ENCODE measurements around the gene GRHL1.

Gene GRHL1

DNA sequence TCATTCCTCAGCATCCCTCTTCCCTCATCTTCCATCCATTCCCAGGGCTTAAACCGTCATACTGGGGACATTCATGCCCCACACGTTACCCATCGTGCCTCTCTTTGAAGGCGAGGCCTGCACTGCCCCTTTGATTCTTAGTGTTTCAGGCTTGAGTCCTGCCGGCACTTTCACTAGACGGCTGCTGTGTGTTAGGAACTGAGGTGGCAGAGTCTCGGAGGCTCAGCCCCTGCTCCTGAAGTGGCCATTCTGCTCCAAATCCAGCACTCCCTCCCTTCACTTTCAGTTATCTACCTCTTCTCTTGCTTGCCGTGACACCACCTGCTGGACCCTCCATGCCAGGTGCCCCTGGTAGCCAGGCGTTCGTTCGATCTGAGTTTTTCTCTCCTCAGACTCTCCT is 43.0 kb downstream of the GRHL1 start:
- ATAC-seq, result no peak

DNA sequence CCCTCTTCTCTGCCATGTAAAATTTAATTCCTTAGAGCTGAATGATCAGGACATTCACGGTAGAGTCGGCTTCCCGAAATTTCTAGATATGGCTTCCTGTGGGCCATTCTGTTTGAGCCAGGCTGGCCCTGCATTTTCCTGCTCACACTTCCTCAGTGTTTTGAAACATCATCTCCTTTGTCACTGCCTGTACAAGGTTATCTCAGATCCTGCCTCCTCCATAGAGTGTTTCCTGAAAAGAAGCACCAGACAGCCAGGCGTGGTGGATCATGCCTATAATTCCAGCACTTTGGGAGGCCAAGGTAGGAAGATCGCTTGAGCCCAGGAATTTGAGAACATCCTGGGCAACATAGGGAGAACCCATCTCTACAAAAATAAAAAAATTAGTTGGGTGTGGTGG is 43.6 kb downstream of the GRHL1 start:
- ATAC-seq, result no peak

DNA sequence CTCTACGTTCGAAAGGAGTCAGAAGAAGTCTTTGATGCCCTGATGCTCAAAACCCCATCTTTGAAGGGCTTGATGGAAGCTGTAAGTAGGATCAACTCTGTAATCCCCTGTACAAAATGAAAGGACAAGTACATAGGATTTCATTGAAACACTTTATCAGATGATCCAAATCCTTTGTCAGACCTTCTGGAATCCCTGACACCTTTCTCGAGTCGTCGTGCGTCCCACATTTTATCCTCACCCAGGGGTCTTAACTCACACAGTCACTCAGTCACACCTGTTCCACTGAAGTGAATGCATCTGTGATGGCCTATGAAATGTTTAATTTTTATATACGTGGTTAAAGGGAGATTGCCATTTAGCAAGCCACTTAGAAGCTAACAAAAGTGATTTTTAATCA is 44.8 kb downstream of the GRHL1 start:
- no peak for ATAC-seq

DNA sequence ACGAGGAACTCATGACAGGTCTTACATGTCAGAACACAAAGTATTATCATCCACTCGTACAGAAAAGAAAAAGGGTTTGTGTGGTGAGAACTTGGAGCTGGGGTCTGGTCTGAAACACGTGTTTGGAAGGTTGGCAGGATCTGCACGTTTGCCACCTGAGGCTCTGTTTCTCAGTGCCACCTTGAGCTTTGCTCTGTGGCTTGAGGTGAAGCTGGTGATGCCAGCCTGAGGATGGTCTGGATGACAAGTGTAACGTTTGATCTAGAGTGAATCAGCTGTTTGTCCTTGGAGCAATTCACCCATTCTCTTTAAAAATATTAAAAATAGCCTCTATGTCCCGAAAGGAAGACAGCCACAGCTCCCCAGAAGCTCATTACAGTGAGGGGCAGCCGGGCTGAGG is 46.4 kb downstream of the GRHL1 start:
- no peak for ATAC-seq

DNA sequence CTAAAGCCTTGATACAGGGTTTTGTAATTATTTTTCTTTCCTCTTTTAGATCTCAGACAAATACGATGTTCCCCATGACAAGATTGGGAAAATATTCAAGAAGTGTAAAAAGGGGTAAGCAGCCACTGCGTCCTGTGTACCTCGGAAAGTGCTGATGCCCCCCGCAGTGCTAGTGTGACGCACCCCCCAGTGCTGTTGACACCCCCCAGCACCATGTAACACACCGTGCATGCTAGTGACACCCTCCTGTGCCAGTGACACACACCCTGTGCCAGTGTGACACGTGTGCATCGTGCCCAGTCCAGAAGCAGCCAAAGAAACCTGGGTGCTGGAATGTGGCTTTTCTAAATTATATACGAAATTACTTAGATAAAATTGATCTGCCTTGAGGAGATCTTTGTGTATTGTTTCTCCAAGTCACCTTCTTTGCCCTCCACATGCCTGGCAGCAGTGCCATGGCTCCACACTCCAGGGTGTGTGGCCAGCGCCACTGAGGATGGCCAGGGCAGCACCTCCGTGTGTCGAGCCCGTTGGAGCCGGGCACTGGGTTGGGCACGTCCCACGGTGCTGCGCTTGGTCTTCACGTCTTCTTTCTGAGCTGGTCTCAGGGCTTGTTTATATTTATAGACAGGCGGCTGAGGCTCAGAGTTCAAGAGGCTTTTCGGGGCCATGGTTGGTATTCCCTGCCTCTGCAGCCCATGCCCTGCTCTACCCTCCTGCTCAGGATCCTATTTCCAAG is 47.6 kb downstream of the GRHL1 start:
- no peak for ATAC-seq

DNA sequence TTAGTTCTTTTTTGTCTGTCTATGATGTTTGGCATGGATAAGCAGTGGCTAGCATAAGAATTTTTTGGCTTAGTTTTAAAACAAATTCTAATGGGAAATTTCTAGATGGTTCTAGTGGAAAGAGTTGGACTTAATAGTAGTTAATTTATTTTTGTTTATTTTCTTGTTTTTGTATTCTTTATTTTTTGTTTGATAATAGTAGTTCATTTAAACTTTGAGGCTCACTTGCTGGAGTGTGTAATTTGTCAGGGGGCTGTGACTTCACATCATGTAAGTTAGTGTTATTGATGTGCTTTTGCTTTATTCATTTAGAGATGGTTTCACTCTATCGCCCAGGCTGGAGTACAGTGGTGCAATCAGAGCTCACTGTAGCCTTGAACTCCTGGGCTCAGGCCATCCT is 48.2 kb downstream of the GRHL1 start:
- ATAC-seq, result no peak

DNA sequence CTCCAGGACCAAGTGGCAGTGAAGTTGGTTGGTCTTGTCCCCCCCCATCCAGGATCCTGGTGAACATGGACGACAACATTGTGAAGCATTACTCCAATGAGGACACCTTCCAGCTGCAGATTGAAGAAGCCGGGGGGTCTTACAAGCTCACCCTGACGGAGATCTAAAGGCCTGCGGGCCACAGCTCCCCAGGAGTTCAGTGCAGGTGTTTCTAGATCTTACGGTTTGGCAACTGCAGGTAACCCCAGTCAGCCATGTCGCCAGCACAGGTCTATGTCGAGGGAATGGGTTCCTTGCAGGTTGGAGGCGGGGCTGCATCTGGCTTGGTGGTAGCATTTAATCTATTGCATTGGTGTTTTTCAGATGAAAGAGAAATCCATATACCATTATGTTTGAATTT is 49.0 kb downstream of the GRHL1 start:
- no peak for ATAC-seq

DNA sequence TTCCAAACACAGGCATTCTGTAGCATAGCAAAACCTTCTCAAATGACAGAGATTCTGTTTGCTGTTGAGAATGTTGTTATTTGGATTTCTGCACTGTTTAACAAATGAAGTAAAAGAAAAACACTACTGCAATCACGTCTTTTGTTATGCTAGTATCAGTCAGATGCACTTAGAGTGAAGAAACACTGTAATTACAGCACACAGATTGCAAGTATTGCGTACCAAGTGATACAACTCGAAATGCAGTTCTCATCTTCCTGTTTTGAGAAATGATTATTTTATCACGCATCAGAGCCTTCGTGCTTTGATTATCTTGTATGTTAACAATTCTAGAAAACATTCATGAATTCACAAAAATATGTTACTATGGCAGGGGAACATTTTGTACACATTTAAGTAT is 50.1 kb downstream of the GRHL1 start:
- no peak for ATAC-seq

DNA sequence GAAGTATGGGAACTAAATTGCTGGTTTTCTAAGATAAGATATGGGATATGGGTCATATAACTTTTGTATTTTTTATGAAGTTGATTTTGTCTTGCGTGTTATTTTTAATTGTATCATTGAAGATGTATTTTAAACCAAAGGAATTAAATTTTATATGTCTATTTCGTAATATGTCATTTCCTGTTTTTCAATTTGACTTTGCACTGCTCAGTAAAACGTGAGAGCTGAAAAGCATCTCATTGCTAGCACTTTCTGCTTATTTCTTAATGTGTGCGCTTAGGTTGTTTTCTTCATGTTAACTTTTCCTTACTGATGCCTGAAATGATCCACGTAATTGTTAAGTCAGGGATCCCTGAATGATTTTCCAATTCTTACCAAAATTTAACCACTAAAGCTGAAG is 50.6 kb downstream of the GRHL1 start:
- ATAC-seq, result no peak

DNA sequence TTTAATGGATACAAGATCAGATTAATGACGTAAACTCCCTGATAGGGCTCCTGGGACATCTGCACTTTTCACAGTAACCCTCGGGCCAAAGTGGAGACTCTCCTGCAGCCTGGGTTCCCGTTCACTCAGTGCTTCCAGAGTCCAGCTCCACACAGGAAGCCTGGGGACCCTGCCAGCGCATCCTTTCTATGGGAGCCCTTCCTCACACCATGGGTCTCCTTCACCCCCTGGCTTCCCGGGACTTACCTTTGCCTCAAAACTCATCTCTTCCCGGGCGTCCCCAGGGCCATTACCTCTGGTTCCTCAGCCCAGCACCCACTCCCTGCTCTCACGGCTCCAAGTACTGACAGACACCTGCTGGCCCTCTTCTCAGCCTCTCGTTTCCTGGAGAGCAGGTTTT is 51.2 kb downstream of the GRHL1 start:
- no peak for ATAC-seq

DNA sequence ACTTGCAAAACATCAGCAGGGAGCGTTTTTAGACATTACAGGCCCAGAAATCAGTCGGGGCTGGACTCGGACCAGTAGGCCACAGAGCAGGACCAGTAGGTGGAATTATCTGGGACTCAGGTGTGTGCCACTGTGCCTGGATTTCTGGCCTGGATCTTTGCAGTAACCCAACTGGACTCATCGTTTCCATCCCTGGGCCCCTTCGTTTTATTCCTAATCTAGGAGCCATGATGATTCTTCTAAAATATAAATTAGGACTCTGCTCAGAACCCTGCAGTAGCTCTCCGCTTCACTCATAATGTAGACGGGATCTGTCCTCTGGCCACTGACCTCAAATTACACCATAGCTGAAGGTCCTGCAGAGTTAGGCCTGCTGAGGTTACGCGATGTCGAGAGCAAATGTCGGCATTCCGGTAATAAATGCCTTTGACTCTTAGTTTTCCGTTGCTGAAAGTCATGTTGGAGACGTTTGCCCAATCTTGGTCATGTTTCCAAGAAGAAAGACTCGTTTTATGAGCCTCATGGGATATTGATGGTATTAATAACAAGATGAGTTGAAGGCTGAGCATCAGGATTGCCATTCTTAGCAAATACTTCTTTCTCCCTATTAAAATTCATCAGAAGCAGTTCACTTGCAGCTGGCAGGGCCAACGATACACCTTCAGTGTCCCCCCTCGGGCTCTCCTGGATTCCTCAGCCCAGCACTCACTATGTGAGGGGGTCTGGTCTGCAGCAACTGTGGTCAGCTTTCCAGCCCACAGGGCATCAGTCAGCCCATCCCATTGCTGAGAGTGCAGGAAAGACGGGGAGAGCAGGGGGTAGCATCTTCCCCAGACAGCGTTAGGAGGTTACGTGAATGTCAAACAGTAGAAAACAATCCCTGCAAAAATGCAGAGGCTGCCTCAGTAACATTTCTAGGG is 52.0 kb downstream of the GRHL1 start:
- no peak for ATAC-seq

DNA sequence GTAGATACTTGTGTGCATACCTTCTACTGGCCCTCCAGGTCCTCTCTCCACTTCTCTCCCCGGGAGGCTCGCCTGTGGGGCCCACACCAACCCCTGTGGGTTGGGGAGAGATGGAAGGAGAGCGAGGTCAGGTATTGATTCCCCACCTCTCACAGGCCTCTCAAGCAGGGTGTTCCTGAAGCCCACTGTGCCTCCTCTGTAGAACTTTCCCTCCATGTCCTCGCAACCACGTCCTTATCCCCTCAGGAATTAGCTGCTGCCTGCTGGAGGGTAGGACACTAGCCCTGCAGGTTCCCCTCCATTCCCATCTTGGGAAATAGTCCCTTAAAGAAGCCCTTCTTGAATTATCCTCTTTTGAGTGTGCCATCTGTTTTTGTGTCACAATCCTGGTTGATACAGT is 52.9 kb downstream of the GRHL1 start:
- ATAC-seq, result no peak

DNA sequence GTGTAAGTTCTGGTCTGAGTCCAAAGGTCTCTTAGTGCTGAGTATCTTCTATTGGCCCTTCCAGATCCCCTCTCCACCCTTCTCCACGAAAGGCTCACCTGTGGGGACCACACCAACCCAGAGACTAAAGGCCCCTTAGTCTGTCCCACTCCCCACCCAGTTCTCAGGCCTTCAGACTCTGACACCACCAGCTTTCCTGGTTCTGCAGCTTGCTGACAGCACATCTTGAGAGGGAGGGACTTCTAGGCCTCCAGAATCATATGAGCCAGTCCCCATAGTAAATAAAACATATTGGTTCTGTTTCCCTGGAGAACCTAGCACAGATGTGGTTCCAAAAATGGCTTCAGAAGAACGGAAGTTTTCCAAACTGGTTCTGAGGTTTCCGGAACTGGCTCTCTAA is 53.3 kb downstream of the GRHL1 start:
- ATAC-seq, result no peak

DNA sequence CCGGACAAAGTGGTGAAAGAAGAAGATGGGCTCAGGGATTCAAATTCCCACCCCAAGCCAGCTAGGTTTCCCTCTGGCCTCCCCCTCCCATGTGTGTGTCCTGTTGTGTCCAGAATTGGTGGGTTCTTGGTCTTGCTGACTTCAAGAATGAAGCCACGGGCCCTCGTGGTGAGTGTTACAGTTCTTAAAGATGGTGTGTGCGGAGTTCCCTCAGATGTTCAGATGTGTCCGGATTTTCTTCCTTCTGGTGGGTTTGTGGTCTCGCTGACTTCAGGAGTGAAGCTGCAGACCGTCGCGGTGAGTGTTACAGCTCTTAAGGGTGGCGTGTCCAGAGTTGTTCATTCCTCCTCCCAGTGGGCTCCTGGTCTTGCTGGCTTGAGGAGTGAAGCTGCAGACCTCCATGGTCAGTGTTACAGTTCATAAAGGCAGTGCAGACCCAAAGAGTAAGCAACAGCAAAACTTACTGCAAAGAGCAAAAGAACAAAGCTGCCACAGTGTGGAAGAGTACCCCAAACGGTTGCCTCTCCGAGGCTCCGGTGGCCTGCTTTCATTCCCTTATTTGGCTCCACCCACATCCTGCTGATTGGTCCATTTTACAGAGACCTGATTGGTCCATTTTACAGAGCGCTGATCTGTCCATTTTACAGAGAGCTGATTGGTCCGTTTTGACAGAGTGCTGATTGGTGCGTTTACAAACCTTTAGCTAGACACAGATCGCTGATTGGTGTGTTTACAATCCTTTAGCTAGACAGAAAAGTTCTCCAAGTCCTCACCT is 54.2 kb downstream of the GRHL1 start:
- no peak for ATAC-seq

DNA sequence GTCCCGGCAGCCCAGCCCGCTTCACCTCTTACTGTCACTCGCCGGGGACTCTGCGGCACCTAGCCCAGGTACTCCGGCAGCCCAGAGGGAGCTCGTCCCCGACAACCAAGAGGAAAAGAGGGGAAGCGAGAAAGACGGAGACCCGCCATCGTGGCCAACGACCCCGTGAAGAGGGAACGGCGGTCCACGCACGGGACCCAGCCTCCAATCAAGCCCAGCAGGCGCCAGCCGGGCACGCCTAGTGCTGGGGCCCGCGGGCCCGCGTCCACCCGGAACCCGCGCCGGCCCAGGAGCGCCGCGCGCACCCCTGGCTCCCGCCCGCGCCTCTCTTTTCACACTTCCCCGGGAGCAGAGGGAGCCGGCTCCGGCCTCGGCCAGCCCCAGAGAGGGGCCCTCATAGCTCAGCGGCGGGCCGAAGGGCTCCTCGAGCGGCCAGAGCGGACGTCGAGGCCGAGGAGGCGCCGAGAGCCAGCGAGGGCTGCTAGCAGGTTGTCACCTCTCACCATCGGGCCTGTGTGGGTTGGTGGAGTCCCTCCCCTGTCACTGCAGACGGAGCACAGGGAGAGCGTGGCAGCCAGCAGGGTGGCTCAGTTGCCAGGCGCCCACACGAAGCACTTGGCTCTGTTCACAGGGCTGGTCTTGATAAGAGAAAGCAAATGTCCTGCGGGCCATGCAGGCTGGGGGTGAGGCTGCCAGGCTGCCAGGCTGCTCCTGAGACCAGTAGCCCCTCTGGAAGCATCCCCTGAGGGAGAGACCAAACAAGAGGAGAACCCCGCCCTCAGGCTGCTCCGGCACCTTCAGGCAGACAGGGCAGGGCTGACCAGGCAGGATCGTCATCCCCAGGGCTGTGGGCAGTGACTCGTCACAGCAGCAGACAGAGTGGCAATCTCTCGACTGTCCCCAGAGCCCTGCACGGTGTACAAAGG is 55.0 kb downstream of the GRHL1 start:
- no peak for ATAC-seq

DNA sequence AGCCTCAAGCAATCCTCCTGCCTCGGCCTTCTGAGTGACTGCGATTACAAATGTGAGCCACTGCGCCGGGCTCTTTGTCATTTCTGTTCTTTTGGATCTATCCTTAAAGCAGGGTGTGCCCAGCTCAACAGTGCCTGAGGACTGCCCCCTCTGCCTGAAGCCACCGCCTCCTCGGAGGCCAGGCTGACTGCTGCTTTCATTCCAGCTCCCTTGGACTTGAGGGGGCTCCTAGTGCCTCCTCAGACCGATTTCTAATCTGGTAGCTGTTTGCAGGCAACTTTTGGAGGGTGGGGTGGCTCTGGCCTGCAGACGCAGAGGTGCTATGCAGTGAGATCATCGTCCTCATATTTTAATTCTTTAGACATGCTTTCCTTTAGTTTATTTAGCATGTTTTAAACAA is 55.9 kb downstream of the GRHL1 start:
- no peak for ATAC-seq

DNA sequence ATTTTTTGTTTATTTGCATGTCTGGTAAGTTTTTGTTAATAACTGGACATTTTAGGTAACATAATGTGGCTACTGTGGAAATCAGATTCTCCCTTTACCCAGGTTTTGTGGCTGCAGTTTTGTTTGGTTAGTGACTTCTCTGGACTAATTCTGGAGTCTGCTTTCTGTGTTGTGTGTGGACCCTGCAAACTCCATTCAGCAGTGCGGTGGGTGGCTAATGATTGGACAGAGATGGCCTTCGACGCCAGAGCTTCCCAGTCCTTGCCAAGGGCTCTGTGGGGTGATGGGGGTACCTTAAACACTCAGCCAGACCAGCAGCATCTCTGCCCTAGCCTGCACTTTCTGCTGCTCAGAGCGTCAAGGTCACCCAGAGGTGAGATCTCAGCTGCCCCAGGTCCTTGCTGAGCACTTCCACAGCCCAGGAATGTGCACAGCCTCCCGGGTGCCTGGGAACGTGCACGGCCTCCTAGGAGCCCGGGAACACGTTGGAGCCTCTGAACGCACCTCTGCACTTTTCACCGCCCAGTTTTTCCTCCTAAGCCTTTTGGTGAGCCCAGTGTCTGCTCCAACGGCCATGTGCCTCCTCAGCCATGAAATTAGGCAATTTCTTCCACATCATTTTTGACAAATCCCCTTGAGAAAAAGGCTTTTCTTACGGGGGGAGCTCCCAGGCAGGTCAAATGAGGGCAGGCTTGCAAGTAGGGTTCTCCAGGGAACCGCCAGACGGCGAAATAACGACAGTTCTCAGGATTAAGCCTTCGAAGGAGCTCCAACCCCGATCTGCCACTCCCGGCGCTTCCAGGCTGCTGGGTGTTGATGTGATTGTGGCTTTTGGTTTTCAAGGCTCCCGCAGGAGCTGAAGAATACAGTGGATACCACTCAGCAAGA is 56.7 kb downstream of the GRHL1 start:
- ATAC-seq, result no peak

DNA sequence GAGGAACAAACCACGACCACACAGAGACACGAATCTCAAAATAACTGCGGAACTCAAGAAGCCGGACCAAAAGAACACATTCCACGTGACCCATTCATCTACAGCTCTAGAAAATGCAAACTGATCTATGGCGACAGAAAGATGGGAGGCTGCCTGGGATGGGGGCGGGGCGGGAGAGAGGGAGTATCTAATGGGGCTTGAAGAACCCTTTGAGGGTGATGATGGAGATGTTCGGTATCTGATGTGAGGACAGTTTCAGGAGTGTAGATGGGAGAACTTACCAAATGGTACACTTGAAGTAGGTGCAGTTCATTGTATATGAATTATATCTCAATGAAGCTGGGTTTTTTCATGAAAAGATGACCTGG is 57.3 kb downstream of the GRHL1 start:
- ATAC-seq, result no peak

DNA sequence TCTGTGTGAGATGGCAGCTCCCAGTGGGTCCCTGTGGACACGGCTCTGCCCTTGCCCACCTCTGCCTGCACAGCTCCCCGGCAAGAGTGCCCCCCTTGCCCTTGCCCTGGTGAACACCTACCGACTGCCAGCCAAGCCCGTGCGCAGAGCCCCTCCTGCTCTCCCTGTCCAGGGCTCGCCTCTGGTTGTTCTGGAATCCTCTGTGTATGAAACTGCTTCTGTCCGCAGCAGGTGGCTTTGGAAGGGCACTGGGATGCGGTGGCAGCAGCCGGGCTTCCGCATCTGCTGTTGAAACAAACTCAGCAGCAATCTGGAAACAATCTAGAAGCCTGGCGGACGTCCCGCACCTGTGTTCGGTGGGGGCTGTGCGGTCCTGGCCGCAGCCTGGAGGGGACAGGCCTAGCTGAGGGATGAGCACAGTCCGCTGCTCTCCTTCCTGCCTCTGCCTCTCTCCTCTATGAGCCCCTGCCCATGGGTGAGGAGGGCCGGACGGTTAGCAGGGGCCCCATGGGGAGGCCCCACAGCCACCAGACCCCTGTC is 57.8 kb downstream of the GRHL1 start:
- ATAC-seq, result no peak

DNA sequence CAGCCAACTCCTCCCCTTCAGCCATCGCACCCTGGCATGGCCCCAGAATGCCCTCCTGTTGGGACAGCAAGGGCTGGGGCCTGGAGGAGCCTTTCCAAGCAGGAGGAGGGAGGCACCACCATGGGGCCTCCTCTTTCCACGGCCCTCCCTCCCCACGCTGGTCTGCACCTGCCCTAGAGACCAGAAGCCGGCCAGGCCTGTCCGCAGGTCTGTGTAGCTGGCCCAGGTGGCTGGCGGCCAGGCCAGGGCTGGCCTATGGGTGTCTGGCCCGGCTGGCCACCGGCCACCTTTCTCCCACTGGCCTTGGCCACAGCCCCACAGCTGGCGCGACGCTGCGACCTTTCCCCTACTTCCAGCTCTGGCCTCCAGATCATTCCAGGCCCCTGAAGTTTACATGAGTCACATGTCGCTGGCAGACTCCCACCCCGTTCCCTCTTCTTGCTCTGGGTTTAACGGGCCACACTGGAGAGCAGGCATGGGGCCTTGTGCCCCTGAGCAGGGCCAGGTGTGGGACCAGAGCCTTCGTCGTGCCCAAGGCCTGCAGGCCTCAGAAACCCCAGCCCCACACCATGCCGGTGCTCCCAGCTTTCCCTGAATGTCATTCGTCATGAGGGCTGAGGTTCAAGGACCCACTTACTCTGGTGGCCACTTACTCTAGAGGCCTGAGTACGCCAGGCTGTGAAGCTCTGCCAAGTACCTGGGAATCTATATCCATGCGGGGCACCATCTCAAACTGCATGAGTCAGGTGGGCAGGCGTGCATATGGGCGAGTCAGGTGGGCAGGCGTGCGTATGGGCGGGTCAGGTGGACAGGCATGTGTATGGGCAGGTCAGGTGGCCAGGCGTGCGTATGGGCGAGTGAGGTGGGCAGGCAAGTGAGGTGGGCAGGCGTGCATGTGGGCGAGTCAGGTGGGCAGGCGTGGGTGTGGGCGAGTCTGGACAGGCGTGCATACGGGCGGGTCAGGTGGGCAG is 58.6 kb downstream of the GRHL1 start:
- ATAC-seq, result no peak
